SK-N-SH treated with all-trans-retinoic acid at 6 μM for 48 hours (cell line): ENCODE results near the gene COX7A2L.

Experiments used
- ARNTL ChIP-seq: fragments of 450-650 bp; formaldehyde crosslinking; IDR thresholded peaks from 2 replicates; pipeline ENCODE4 v1.5.0; 2020; ENCODE audit warnings: low read depth, mild to moderate bottlenecking, moderate library complexity, borderline replicate concordance
- CSDC2 ChIP-seq: fragments of 250-450 bp; sonication (Bioruptor Pico); IDR thresholded peaks from 2 replicates; pipeline ENCODE4 v1.5.0; 2020; ENCODE audit warnings: mild to moderate bottlenecking, moderate library complexity
- ESRRG ChIP-seq: fragments of 250-450 bp; sonication (Bioruptor Pico); IDR thresholded peaks from 2 replicates; pipeline ENCODE4 v1.6.1; 2021; ENCODE audit warnings: mild to moderate bottlenecking
- ISL1 ChIP-seq: fragments of 250-450 bp; sonication (Bioruptor Pico); IDR thresholded peaks from 2 replicates; pipeline ENCODE4 v2.1.2; 2022; ENCODE audit warnings: mild to moderate bottlenecking, moderate library complexity
- PATZ1 ChIP-seq: fragments of 250-450 bp; sonication (Bioruptor Pico); IDR thresholded peaks from 2 replicates; pipeline ENCODE4 v1.8.0; 2020; ENCODE audit warnings: mild to moderate bottlenecking, moderate library complexity, borderline replicate concordance
- POU6F1 ChIP-seq: fragments of 250-450 bp; sonication (Bioruptor Pico); IDR thresholded peaks from 2 replicates; pipeline ENCODE4 v1.8.0; 2021; ENCODE audit warnings: low read depth, mild to moderate bottlenecking, moderate library complexity, borderline replicate concordance
- PPARA ChIP-seq: fragments of 250-450 bp; sonication (Bioruptor Pico); IDR thresholded peaks from 2 replicates; pipeline ENCODE4 v1.5.0; 2020; ENCODE audit warnings: mild to moderate bottlenecking, borderline replicate concordance
- SNAI2 ChIP-seq: fragments of 250-450 bp; sonication (Bioruptor Pico); IDR thresholded peaks from 2 replicates; pipeline ENCODE4 v1.5.0; 2020; ENCODE audit warnings: mild to moderate bottlenecking, moderate library complexity
- TCF4 ChIP-seq: fragments of 250-450 bp; sonication (Bioruptor Pico); IDR thresholded peaks from 2 replicates; pipeline ENCODE4 v1.8.0; 2021; ENCODE audit warnings: mild to moderate bottlenecking, moderate library complexity, borderline replicate concordance
- ZFP3 ChIP-seq: fragments of 250-450 bp; sonication (Bioruptor Pico); IDR thresholded peaks from 2 replicates; pipeline ENCODE4 v1.5.0; 2020; ENCODE audit warnings: mild to moderate bottlenecking, moderate library complexity
- ZFP30 ChIP-seq: fragments of 450-650 bp; formaldehyde crosslinking; IDR thresholded peaks from 2 replicates; pipeline ENCODE4 v1.5.0; 2022; ENCODE audit warnings: mild to moderate bottlenecking, moderate library complexity
- ZNF70 ChIP-seq: fragments of 450-650 bp; formaldehyde crosslinking; IDR thresholded peaks from 2 replicates; pipeline ENCODE4 v1.5.0; 2020; ENCODE audit warnings: mild to moderate bottlenecking, moderate library complexity

- TF ChIP-seq POU6F1 (CRISPR knock-in tag) (no peak), ISL1 (no peak), PATZ1 (CRISPR knock-in tag) (no peak), ARNTL (CRISPR knock-in tag) (no peak), ZNF70 (CRISPR knock-in tag) (no peak), ZFP30 (CRISPR knock-in tag) (no peak), ESRRG (CRISPR knock-in tag) (no peak), PPARA (CRISPR knock-in tag) (no peak), CSDC2 (CRISPR knock-in tag) (no peak), ZFP3 (no peak), TCF4 (CRISPR knock-in tag) (no peak), SNAI2 (no peak)
Measured at GRCh38 chr2:42312106-42312505, 48.9 kb downstream of the COX7A2L start.
